GM21619 (cell line): ENCODE results near the gene MAPKBP1.

Source experiments
- ATAC-seq: cut with Tn5 transposase; IDR thresholded peaks from one replicate; pipeline ENCODE4 v1.9.1; 2021; ENCODE audit not compliant: unreplicated experiment

Gene MAPKBP1

GRCh38 chr15:41847981-41848380 is 73.7 kb downstream of the MAPKBP1 start:
- ATAC-seq: no peak

GRCh38 chr15:41848631-41849030 is 74.3 kb downstream of the MAPKBP1 start:
- ATAC-seq: no peak

- no peak for ATAC-seq
Observed at GRCh38 chr15:41849204-41849603, 74.9 kb downstream of the MAPKBP1 start.

- no peak for ATAC-seq
Observed at GRCh38 chr15:41849861-41850260, 75.6 kb downstream of the MAPKBP1 start.

GRCh38 chr15:41850482-41851166 is 76.3 kb downstream of the MAPKBP1 start:
- ATAC-seq: no peak

- no peak for ATAC-seq
Observed at GRCh38 chr15:41851167-41851523, 76.9 kb downstream of the MAPKBP1 start.

- ATAC-seq: no peak
Observed at GRCh38 chr15:41851755-41852370, 77.6 kb downstream of the MAPKBP1 start.

GRCh38 chr15:41852736-41853590 is 78.7 kb downstream of the MAPKBP1 start:
- no peak for ATAC-seq

- ATAC-seq: no peak
Observed at GRCh38 chr15:41853831-41854230, 79.5 kb downstream of the MAPKBP1 start.

GRCh38 chr15:41854443-41854842 is 80.2 kb downstream of the MAPKBP1 start:
- ATAC-seq: no peak

GRCh38 chr15:41855261-41855961 is 81.1 kb downstream of the MAPKBP1 start:
- no peak for ATAC-seq

GRCh38 chr15:41856262-41856661 is 82.0 kb downstream of the MAPKBP1 start:
- ATAC-seq: no peak

- no peak for ATAC-seq
Observed at GRCh38 chr15:41856716-41857115, 82.4 kb downstream of the MAPKBP1 start.

- ATAC-seq: no peak
Observed at GRCh38 chr15:41857316-41857715, 83.0 kb downstream of the MAPKBP1 start.

- ATAC-seq: no peak
Observed at GRCh38 chr15:41858756-41859155, 84.5 kb downstream of the MAPKBP1 start.

GRCh38 chr15:41860049-41860828 is 86.0 kb downstream of the MAPKBP1 start:
- no peak for ATAC-seq

GRCh38 chr15:41861736-41862356 is 87.6 kb downstream of the MAPKBP1 start:
- ATAC-seq: no peak

- no peak for ATAC-seq
Observed at GRCh38 chr15:41862515-41863116, 88.3 kb downstream of the MAPKBP1 start.

GRCh38 chr15:41865490-41866055 is 91.3 kb downstream of the MAPKBP1 start:
- ATAC-seq: no peak
